A673 (cell line): ENCODE data around the gene CPED1. TPM values are rescaled to one million over a fixed set of nuclear protein-coding genes. Genes with fewer than 3 reads are reported as not detected.
"Not testable (repeated sequence)": the region's sequence is repeated elsewhere in the genome, so short reads cannot be mapped to it uniquely, and the experiment has no call there.

Source experiments
- BruUV-seq: library from RNA; stranded (reverse); fragments of 400-500 nt; replicated peaks from 2 replicates; lab custom pipeline; 2021; lab: Mats Ljungman, UMichigan
- CTCF ChIA-PET: fragments of 300-600 bp; sonication (Branson Sonifier 250); formaldehyde crosslinking; loops from one replicate; lab custom pipeline; 2022; ENCODE audit warnings: antibody characterized with exemption; lab: Charles Lee
- POLR2A ChIA-PET: fragments of 300-600 bp; sonication (Branson Sonifier 250); formaldehyde crosslinking; loops from one replicate; lab custom pipeline; 2022; ENCODE audit warnings: antibody characterized with exemption; ENCODE audit not compliant: low non-redundant PET; lab: Charles Lee
- DNase-seq: peaks from one replicate; pipeline ENCODE4 v3.0.0-alpha.2; 2015; ENCODE audit warnings: low spot score
- H3K27ac ChIP-seq: fragments of 200-600 bp; sonication (generic); 2 replicates; pipeline ENCODE4 v1.5.1; 2016; ENCODE audit warnings: mixed run types, low read depth, mild to moderate bottlenecking, mixed read lengths, antibody characterized with exemption, low read length; ENCODE audit not compliant: poor library complexity, severe bottlenecking
- H3K27me3 ChIP-seq: fragments of 200-600 bp; sonication (generic); replicated peaks from 2 replicates; pipeline ENCODE4 v1.6.1; 2017; ENCODE audit warnings: mixed run types, low read depth, mild to moderate bottlenecking, mixed read lengths, antibody characterized with exemption, low read length; ENCODE audit not compliant: insufficient read depth, poor library complexity
- H3K36me3 ChIP-seq: fragments of 200-600 bp; sonication (generic); 2 replicates; pipeline ENCODE4 v1.6.1; 2016; ENCODE audit warnings: mixed run types, mild to moderate bottlenecking, mixed read lengths, antibody characterized with exemption, low read length; ENCODE audit not compliant: insufficient read depth, poor library complexity, severe bottlenecking
- H3K4me1 ChIP-seq: fragments of 200-600 bp; sonication (generic); 2 replicates; pipeline ENCODE4 v1.6.1; 2017; ENCODE audit warnings: mixed run types, mild to moderate bottlenecking, mixed read lengths, antibody characterized with exemption, low read length; ENCODE audit not compliant: insufficient read depth, poor library complexity, severe bottlenecking
- H3K4me3 ChIP-seq: fragments of 200-600 bp; sonication (generic); 2 replicates; pipeline ENCODE4 v1.5.1; 2016; ENCODE audit warnings: low read depth, mixed run types, mild to moderate bottlenecking, mixed read lengths, low read length; ENCODE audit not compliant: poor library complexity, severe bottlenecking
- H3K9me3 ChIP-seq: fragments of 200-600 bp; sonication (generic); 2 replicates; pipeline ENCODE4 v1.6.1; 2016; ENCODE audit warnings: mixed run types, low read depth, mild to moderate bottlenecking, mixed read lengths, antibody characterized with exemption, low read length; ENCODE audit not compliant: poor library complexity, severe bottlenecking
- CTCF ChIP-seq: fragments of 300-800, 200-600 bp; sonication (generic); conservative IDR thresholded peaks from 2 replicates; pipeline ENCODE4 v1.5.1; 2017; ENCODE audit warnings: low read depth, mild to moderate bottlenecking, antibody characterized with exemption, low read length, moderate library complexity, mixed read lengths
- EZH2 ChIP-seq: fragments of 200-600 bp; sonication (generic); IDR thresholded peaks from 2 replicates; pipeline ENCODE4 v1.6.1; 2017; ENCODE audit warnings: borderline replicate concordance, low read depth, mild to moderate bottlenecking, mixed read lengths, antibody characterized with exemption, low read length; ENCODE audit not compliant: poor library complexity, severe bottlenecking
- intact Hi-C: fragments of 100-400 bp; cut with micrococcal nuclease; formaldehyde crosslinking; loops from one replicate; pipeline ENCODE4 v1.10.0; 2022; ENCODE audit not compliant: unreplicated experiment
- total RNA-seq: library from RNA; stranded (reverse); gene quantifications from 2 replicates; pipeline ENCODE4 v1.2.3, GENCODE V29; 2021

CPED1 gene
- total RNA-seq, 1 experiment from 2014 or later: 0.15 TPM

- Histone ChIP-seq H3K36me3 (no peaks in the 10 kb centered on the region), H3K4me1 (peaks cover 18% of the 10 kb centered on the region), H3K27me3 (no peaks in the 10 kb centered on the region), H3K9me3 (no peaks in the 10 kb centered on the region), H3K27ac (no peak overlapping the region), H3K4me3 (no peak overlapping the region)
- no TSS peak for BruUV-seq
- TF ChIP-seq EZH2 (no peak), CTCF (no peak)
- ChIA-PET CTCF (no interaction called here), POLR2A (no interaction called here)
- peak; percentile 90 for DNase-seq
- intact Hi-C loops: no loop called here
Measured at GRCh38 chr7:121313793-121314676, 325.5 kb downstream of the CPED1 start.

- CTCF ChIA-PET, H3K27me3 ChIP-seq, H3K36me3 ChIP-seq, H3K4me3 ChIP-seq, BruUV-seq, H3K9me3 ChIP-seq, DNase-seq, H3K27ac ChIP-seq, intact Hi-C loops, POLR2A ChIA-PET: not testable (repeated sequence)
- H3K4me1 ChIP-seq: peaks cover 18% of the 10 kb centered on the region
Measured at GRCh38 chr7:121315170-121315569, 326.7 kb downstream of the CPED1 start.

GRCh38 chr7:121322460-121322859 is 333.9 kb downstream of the CPED1 start:
- ChIA-PET CTCF (no interaction called here), POLR2A (no interaction called here)
- Histone ChIP-seq H3K27ac (no peak overlapping the region), H3K4me3 (no peak overlapping the region), H3K4me1 (no peaks in the 10 kb centered on the region), H3K9me3 (no peaks in the 10 kb centered on the region), H3K27me3 (peaks cover 27% of the 10 kb centered on the region), H3K36me3 (no peaks in the 10 kb centered on the region)
- TF ChIP-seq EZH2 (no peak), CTCF (no peak)
- no TSS peak for BruUV-seq
- no peak for DNase-seq
- intact Hi-C loops: no loop called here
